Camera-type eye (tissue), 1 donor: Measurements from ENCODE around the gene LDAH. TPM values are rescaled to one million over a fixed set of nuclear protein-coding genes. Genes with fewer than 3 reads are reported as not detected.

ENCODE experiments used
- total RNA-seq: library from RNA; depleted of rRNA; stranded (reverse); fragments of >200 nt; gene quantifications from one replicate; pipeline ENCODE4 v1.2.3, GENCODE V29; 2014

LDAH gene
- total RNA-seq = 45.2 TPM

GRCh38 chr2:20822535-20823490, at the start of gene LDAH:
LDAH (minus strand) TSS chr2:20823101; CDS start chr2:20801463, 21,638 bp downstream.

GRCh38 chr2:20666304-20667150, 156.4 kb downstream of the LDAH start, which contains the start of gene GDF7:
GDF7 (plus strand) TSS chr2:20667144; CDS start chr2:20667240, 96 bp downstream.

GRCh38 chr2:20650877-20651730, 171.8 kb downstream of the LDAH start, which contains the start of gene HS1BP3:
HS1BP3 (minus strand) TSS chr2:20651098; CDS start chr2:20651063, 35 bp downstream.

Other genes starting within 250 kb of the LDAH start
- 19.2 TPM for gene HS1BP3, start 172.0 kb downstream of the LDAH start, total RNA-seq
- 1.9 TPM for gene GDF7, start 156.0 kb downstream of the LDAH start, total RNA-seq
- 0.11 TPM for gene APOB, start 221.0 kb upstream of the LDAH start, total RNA-seq